PFSK-1 (cell line): ENCODE results near the gene ZNF740.

ENCODE experiments used
- FOXP2 ChIP-seq: optimal IDR thresholded peaks from 2 replicates; pipeline ENCODE3; 2011; ENCODE audit warnings: borderline replicate concordance, control low read depth, inconsistent platforms; ENCODE audit not compliant: insufficient read depth; ENCODE audit errors: extremely low read length, extremely low read depth
- POLR2AphosphoS5 ChIP-seq: IDR thresholded peaks from 2 replicates; pipeline ENCODE4 v1.6.1; 2012; ENCODE audit warnings: low read depth, mild to moderate bottlenecking, control low read depth, low read length, moderate library complexity
- SIN3A ChIP-seq: IDR thresholded peaks from 2 replicates; pipeline ENCODE4 v1.6.1; 2012; ENCODE audit warnings: mild to moderate bottlenecking, low read length, moderate library complexity, borderline replicate concordance; ENCODE audit not compliant: insufficient read depth
- TAF1 ChIP-seq: IDR thresholded peaks from 2 replicates; pipeline ENCODE4 v1.6.1; 2012; ENCODE audit warnings: low read length, control low read depth, borderline replicate concordance; ENCODE audit not compliant: insufficient read depth
- TF ChIP-seq, protein P1 (sequence below), 2 experiments: IDR thresholded peaks; 2 replicates each; pipeline versions ENCODE4 v1.6.1 to v1.8.0; 2011 to 2012; ENCODE audit warnings: low read depth in 2 of 2, low read length in 2 of 2, control low read depth in 1 of 2, inconsistent platforms in 1 of 2, mild to moderate bottlenecking in 1 of 2, moderate library complexity in 1 of 2; ENCODE audit not compliant: insufficient read depth in 1 of 2

DNA sequence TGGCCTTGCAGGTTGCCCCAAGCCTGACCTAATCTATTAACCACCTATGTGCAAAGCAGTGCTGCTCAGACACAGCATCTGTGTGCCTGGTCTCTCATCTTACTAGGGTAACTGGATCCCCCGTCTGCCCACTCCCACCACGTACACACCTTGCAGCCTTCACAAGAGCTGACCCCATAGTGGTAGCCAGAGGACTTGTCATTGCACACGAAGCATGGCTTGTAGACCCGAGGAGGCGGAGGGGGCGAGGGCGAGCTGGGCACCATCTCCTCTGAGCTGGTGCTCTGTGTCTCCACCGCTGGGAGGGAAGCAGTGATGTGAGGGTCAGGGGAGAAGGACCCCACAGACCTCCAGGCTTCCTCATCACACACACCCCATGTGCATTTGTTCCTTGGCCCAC, 35.0 kb downstream of the ZNF740 start:
- TF ChIP-seq SIN3A (no peak), POLR2AphosphoS5 (no peak), TAF1 (no peak), FOXP2 (no peak)
- TF ChIP-seq, protein P1, sequence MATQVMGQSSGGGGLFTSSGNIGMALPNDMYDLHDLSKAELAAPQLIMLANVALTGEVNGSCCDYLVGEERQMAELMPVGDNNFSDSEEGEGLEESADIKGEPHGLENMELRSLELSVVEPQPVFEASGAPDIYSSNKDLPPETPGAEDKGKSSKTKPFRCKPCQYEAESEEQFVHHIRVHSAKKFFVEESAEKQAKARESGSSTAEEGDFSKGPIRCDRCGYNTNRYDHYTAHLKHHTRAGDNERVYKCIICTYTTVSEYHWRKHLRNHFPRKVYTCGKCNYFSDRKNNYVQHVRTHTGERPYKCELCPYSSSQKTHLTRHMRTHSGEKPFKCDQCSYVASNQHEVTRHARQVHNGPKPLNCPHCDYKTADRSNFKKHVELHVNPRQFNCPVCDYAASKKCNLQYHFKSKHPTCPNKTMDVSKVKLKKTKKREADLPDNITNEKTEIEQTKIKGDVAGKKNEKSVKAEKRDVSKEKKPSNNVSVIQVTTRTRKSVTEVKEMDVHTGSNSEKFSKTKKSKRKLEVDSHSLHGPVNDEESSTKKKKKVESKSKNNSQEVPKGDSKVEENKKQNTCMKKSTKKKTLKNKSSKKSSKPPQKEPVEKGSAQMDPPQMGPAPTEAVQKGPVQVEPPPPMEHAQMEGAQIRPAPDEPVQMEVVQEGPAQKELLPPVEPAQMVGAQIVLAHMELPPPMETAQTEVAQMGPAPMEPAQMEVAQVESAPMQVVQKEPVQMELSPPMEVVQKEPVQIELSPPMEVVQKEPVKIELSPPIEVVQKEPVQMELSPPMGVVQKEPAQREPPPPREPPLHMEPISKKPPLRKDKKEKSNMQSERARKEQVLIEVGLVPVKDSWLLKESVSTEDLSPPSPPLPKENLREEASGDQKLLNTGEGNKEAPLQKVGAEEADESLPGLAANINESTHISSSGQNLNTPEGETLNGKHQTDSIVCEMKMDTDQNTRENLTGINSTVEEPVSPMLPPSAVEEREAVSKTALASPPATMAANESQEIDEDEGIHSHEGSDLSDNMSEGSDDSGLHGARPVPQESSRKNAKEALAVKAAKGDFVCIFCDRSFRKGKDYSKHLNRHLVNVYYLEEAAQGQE (IDR thresholded peaks at IDR 0.05; ENCODE audit: insufficient read depth in 1 of 2, low read depth in 2 of 2, low read length in 2 of 2): no peak
